HG03378 (cell line): ENCODE results near the gene LAMB4.

ENCODE experiments used
- ATAC-seq: cut with Tn5 transposase; IDR thresholded peaks from one replicate; pipeline ENCODE4 v1.9.1; 2021; ENCODE audit warnings: mild to moderate bottlenecking, moderate library complexity; ENCODE audit not compliant: unreplicated experiment

The LAMB4 gene

GRCh38 chr7:108114117-108114841 is 15.9 kb downstream of the LAMB4 start:
- ATAC-seq = peak; percentile 75

- no peak for ATAC-seq
These were observed 17.5 kb downstream of the LAMB4 start for GRCh38 chr7:108112683-108113082.

- ATAC-seq = peak; percentile 60
These were observed 20.8 kb downstream of the LAMB4 start for GRCh38 chr7:108109221-108109908.

- no peak for ATAC-seq
These were observed 22.0 kb downstream of the LAMB4 start for GRCh38 chr7:108108131-108108530.

GRCh38 chr7:108104324-108104723 is 25.8 kb downstream of the LAMB4 start:
- no peak for ATAC-seq

- ATAC-seq = no peak
These were observed 26.4 kb downstream of the LAMB4 start for GRCh38 chr7:108103558-108104298.

- no peak for ATAC-seq
These were observed 27.4 kb downstream of the LAMB4 start for GRCh38 chr7:108102671-108103312.

GRCh38 chr7:108101759-108102158 is 28.4 kb downstream of the LAMB4 start:
- no peak for ATAC-seq

- ATAC-seq = no peak
These were observed 30.4 kb downstream of the LAMB4 start for GRCh38 chr7:108099713-108100112.

- ATAC-seq = no peak
These were observed 32.5 kb downstream of the LAMB4 start for GRCh38 chr7:108097703-108098102.

GRCh38 chr7:108096996-108097395 is 33.2 kb downstream of the LAMB4 start:
- no peak for ATAC-seq

- ATAC-seq = no peak
These were observed 35.0 kb downstream of the LAMB4 start for GRCh38 chr7:108094933-108095710.

- ATAC-seq = no peak
These were observed 35.8 kb downstream of the LAMB4 start for GRCh38 chr7:108094346-108094745.

- ATAC-seq = no peak
These were observed 36.3 kb downstream of the LAMB4 start for GRCh38 chr7:108093851-108094331.

- ATAC-seq = no peak
These were observed 36.8 kb downstream of the LAMB4 start for GRCh38 chr7:108093341-108093740.

- no peak for ATAC-seq
These were observed 38.7 kb downstream of the LAMB4 start for GRCh38 chr7:108091461-108091831.

GRCh38 chr7:108090791-108091460 is 39.2 kb downstream of the LAMB4 start:
- no peak for ATAC-seq

GRCh38 chr7:108089381-108089780 is 40.8 kb downstream of the LAMB4 start:
- ATAC-seq = no peak

- ATAC-seq = no peak
These were observed 41.4 kb downstream of the LAMB4 start for GRCh38 chr7:108088729-108089128.

- no peak for ATAC-seq
These were observed 42.4 kb downstream of the LAMB4 start for GRCh38 chr7:108087778-108088177.
